Cortex of kidney (tissue), 1 donor: ENCODE results near the gene KANSL1.
"Not testable (repeated sequence)": the region's sequence is repeated elsewhere in the genome, so short reads cannot be mapped to it uniquely, and the experiment has no call there.

Source experiments
- DNase-seq: peaks from one replicate; lab custom pipeline; 2025; lab: John Stamatoyannopoulos, UW

The KANSL1 gene

GRCh38 chr17:46023783-46024388 is 169.3 kb downstream of the KANSL1 start:
- DNase-seq: no peak

- not testable (repeated sequence) for DNase-seq
These were observed 169.9 kb downstream of the KANSL1 start for GRCh38 chr17:46023366-46023765.

DNA sequence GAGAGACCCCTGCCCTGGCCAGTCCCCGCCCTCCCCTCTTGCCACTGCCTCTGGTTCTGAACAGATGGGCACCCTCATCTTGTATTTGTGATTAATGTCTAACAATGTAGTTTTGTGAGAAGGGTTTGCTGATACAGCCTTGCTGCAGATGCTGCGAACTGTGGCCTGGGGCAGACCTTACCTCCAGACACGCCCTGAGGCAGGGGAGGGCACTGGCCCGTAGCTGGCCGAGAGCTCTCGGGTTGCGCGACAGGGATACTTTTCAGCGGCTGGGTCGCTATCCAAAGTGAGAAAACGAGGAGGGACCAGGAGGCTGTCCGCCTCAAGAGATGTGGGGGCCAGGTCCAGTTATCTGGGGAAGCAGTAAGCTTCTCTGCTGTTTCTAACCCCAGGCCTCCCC is 172.2 kb downstream of the KANSL1 start:
- no peak for DNase-seq

- DNase-seq: no peak
These were observed 173.0 kb downstream of the KANSL1 start for GRCh38 chr17:46020023-46020761.

DNA sequence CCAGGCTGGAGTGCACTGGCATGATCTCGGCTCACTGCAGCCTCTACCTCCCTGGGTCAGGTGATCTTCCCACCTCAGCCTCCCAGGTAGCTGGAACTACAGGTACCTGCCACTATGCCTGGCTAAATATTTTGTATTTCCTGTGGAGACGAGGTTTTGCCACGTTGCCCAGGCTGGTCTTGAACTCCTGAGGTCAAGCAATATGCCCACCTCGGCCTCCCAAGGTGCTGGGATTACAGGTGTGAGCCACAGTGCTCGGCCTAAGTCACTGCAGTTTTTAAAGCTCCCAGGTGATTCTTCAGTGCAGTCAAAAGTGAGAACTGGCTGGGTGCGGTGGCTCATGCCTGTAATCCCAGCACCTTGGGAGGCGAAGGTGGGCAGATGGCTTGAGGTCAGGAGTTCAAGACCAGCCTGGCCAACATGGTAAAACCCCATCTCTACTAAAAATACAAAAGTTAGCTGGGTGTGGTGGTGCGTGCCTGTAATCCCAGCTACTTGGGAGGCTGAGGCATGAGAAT is 173.8 kb downstream of the KANSL1 start:
- not testable (repeated sequence) for DNase-seq

DNA sequence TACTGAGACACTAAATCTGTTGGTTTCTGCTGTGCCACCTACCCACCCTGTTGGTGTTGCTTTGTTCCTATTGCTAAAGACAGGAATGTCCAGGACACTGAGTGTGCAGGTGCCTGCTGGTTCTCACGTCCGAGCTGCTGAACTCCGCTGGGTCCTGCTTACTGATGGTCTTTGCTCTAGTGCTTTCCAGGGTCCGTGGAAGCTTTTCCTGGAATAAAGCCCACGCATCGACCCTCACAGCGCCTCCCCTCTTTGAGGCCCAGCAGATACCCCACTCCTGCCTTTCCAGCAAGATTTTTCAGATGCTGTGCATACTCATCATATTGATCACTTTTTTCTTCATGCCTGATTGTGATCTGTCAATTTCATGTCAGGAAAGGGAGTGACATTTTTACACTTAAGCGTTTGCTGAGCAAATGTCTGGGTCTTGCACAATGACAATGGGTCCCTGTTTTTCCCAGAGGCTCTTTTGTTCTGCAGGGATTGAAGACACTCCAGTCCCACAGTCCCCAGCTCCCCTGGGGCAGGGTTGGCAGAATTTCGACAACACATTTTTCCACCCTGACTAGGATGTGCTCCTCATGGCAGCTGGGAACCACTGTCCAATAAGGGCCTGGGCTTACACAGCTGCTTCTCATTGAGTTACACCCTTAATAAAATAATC is 179.6 kb downstream of the KANSL1 start:
- no peak for DNase-seq

DNA sequence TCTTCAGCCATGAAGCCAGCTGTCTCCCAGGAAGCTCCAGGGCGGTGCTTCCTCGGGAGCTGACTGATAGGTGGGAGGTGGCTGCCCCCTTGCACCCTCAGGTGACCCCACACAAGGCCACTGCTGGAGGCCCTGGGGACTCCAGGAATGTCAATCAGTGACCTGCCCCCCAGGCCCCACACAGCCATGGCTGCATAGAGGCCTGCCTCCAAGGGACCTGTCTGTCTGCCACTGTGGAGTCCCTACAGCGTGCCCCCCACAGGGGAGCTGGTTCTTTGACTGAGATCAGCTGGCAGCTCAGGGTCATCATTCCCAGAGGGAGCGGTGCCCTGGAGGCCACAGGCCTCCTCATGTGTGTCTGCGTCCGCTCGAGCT is 180.1 kb downstream of the KANSL1 start:
- no peak for DNase-seq

DNA sequence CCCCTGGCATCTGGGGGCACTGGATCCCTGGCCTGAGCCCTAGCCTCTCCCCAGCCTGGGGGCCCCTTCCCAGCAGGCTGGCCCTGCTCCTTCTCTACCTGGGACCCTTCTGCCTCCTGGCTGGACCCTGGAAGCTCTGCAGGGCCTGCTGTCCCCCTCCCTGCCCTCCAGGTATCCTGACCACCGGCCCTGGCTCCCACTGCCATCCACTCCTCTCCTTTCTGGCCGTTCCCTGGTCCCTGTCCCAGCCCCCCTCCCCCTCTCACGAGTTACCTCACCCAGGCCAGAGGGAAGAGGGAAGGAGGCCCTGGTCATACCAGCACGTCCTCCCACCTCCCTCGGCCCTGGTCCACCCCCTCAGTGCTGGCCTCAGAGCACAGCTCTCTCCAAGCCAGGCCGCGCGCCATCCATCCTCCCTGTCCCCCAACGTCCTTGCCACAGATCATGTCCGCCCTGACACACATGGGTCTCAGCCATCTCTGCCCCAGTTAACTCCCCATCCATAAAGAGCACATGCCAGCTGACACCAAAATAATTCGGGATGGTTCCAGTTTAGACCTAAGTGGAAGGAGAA is 180.6 kb downstream of the KANSL1 start:
- DNase-seq: no peak

DNA sequence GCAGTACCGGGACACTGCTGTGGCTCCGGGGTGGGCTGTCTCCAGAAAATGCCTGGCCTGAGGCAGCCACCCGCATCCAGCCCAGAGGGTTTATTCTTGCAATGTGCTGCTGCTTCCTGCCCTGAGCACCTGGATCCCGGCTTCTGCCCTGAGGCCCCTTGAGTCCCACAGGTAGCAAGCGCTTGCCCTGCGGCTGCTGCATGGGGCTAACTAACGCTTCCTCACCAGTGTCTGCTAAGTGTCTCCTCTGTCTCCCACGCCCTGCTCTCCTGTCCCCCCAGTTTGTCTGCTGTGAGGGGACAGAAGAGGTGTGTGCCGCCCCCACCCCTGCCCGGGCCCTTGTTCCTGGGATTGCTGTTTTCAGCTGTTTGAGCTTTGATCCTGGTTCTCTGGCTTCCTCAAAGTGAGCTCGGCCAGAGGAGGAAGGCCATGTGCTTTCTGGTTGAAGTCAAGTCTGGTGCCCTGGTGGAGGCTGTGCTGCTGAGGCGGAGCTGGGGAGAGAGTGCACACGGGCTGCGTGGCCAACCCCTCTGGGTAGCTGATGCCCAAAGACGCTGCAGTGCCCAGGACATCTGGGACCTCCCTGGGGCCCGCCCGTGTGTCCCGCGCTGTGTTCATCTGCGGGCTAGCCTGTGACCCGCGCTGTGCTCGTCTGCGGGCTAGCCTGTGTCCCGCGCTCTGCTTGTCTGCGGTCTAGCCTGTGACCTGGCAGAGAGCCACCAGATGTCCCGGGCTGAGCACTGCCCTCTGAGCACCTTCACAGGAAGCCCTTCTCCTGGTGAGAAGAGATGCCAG is 181.3 kb downstream of the KANSL1 start:
- no peak for DNase-seq

DNA sequence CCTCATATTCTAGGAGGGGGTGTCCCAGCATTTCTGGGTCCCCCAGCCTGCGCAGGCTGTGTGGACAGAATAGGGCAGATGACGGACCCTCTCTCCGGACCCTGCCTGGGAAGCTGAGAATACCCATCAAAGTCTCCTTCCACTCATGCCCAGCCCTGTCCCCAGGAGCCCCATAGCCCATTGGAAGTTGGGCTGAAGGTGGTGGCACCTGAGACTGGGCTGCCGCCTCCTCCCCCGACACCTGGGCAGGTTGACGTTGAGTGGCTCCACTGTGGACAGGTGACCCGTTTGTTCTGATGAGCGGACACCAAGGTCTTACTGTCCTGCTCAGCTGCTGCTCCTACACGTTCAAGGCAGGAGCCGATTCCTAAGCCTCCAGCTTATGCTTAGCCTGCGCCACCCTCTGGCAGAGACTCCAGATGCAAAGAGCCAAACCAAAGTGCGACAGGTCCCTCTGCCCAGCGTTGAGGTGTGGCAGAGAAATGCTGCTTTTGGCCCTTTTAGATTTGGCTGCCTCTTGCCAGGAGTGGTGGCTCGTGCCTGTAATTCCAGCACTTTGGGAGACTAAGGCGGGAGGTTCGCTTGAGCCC is 182.5 kb downstream of the KANSL1 start:
- no peak for DNase-seq

GRCh38 chr17:46009681-46010596 is 183.3 kb downstream of the KANSL1 start:
- DNase-seq: no peak

GRCh38 chr17:46008591-46008990 is 184.6 kb downstream of the KANSL1 start:
- DNase-seq: no peak

- DNase-seq: no peak
These were observed 185.7 kb downstream of the KANSL1 start for GRCh38 chr17:46007461-46007965.

DNA sequence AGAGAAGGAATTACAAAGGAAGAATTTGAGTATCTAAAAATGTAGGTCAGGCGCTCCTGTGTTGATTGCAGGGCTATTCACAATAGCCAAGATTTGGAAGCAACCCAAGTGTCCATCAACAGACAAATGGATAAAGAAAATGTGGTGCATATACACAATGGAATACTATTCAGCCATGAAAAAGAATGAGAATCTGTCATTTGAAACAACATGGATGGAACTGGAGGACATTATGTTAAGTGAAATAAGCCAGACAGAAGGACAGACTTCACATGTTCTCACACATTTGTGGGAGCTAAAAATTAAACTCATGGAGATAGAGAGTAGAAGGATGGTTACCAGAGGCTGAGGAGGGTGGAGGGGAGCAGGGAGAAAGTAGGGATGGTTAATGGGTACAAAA is 187.1 kb downstream of the KANSL1 start:
- not testable (repeated sequence) for DNase-seq

DNA sequence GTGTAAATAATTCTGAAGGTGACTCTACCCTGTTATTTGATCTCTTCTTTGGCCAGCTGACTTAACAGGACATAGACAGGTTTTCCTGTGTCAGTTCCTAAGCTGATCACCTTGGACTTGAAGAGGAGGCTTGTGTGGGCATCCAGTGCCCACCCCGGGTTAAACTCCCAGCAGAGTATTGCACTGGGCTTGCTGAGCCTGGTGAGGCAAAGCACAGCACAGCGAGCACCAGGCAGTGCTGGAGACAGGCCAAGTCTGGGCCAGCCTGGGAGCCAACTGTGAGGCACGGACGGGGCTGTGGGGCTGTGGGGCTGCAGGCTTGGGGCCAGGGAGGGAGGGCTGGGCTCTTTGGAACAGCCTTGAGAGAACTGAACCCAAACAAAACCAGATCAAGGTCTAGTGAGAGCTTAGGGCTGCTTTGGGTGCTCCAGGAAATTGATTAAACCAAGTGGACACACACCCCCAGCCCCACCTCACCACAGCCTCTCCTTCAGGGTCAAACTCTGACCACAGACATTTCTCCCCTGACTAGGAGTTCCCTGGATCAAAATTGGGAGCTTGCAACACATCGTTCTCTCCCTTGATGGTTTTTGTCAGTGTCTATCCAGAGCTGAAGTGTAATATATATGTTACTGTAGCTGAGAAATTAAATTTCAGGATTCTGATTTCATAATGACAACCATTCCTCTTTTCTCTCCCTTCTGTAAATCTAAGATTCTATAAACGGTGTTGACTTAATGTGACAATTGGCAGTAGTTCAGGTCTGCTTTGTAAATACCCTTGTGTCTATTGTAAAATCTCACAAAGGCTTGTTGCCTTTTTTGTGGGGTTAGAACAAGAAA is 189.1 kb downstream of the KANSL1 start:
- DNase-seq: no peak

DNA sequence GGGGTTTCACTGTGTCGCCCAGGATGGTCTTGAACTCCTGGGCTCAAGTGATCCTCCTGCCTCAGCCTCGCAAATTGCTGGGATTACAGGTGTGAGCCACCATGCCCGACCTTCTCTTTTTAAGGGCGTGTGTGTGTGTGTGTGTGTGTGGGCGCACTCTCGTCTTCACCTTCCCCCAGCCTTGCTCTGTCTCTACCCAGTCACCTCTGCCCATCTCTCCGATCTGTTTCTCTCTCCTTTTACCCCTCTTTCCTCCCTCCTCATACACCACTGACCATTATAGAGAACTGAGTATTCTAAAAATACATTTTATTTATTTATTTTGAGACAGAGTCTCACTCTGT is 190.3 kb downstream of the KANSL1 start:
- DNase-seq: no peak

GRCh38 chr17:46002311-46002972 is 190.8 kb downstream of the KANSL1 start:
- DNase-seq: no peak

DNA sequence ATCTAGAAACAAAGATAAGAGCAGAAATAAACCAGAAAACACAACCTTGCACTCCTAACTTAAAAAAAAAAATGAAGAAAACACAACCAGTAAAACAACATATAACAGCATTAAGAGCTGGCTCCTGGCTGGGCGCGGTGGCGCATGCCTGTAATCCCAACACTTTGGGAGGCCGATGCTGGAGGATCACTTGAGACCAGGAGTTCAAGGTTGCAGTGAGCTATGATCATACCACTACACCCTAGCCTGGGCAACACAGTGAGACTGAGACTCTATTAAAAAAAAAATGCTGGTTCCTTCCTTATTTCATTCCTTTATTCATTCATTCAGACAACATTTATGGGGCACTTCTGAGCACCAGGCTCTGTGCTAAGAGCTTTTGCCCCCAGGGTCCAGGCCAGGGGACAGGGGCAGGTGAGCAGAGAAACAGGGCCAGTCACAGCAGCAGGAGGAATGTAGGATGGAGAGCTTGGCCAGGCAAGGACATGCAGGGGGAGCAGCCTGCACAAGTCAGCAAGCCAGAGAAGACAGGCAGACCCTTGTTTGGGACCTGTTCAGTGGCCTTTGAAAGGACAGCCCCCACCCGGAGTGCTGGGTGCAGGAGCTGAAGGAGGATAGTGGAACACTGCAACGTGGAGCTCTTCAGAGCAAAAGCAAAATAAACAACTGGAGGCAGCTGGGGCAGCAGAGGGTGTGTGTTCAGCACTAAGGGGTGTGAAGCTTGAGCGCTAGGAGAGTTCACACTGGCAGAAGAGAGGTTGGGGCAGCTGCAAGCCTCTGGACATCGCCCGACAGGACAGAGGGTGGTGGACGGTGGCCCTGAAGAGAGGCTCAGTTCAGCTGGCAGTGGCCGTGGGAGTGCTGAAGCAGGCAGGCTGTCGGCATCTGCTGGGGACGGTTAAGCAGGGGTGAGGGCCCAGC is 191.6 kb downstream of the KANSL1 start:
- no peak for DNase-seq
